GM19023 (cell line): ENCODE measurements around the gene RPL7L1.
"Not testable (repeated sequence)": the region's sequence is repeated elsewhere in the genome, so short reads cannot be mapped to it uniquely, and the experiment has no call there.

ENCODE experiments used
- ATAC-seq: cut with Tn5 transposase; IDR thresholded peaks from one replicate; pipeline ENCODE4 v1.9.1; 2021; ENCODE audit warnings: mild to moderate bottlenecking, moderate library complexity; ENCODE audit not compliant: unreplicated experiment

RPL7L1 gene

GRCh38 chr6:42879372-42880239, at the start of gene RPL7L1:
RPL7L1 (plus strand) TSS chr6:42879616; CDS start chr6:42879911, 295 bp downstream.
- peak; percentile 90 for ATAC-seq

- ATAC-seq, result no peak
Observed at GRCh38 chr6:42831237-42831636, 48.2 kb upstream of the RPL7L1 start.

GRCh38 chr6:42834056-42834455, 45.4 kb upstream of the RPL7L1 start:
- ATAC-seq, result no peak

DNA sequence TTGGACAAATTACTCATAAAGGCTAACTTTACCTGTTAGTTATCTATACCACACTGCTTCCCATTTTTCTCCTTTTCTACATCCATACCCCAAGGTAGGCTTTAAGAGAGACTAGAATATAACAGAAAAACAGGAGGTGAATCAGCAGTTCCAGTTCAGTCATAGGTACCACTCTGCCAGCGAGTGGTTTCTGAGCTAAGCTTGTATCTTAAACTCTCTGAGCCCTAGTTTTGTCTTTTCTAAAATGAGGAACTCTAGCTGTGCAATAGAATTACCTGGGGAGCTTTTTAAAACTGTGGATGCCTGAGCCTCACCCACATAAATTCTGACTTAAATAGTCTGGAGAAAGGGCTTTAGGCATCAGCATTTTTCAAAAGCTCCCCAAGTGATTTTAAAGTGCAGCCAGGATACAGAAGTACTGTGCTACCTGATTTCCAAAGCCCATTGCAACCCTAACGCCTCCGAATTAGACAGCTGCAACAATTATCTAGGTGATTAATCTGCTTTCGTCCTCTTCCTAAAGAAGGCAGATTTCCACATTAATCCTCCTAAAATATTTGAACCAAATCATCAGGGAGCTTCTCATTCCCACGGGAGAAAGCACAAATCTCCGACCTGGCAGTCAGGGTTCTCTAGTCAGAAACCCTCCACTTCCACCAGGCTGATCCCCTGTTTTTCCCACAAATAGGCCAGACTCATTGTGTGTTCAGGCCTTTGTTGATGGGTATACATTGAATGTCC, 37.4 kb upstream of the RPL7L1 start:
- no peak for ATAC-seq

DNA sequence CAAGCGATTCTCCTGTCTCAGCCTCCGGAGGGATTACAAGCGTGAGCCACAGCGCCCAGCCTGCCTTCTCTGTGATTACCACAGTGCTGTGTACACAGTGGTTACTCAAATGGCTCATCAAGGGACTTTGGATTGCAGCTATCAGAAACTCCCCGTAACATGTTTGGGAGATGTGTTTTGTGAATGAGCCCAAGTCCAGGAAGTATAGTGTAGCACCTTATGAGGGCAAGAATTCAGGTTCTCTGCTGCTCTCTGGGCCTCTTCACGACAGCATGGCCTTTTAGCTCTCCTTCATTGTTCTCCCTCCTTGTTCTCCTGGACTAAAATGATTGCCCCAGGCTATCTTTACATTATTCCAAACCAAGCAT, 34.1 kb upstream of the RPL7L1 start:
- ATAC-seq, result no peak

GRCh38 chr6:42846505-42846904, 32.9 kb upstream of the RPL7L1 start:
- no peak for ATAC-seq

DNA sequence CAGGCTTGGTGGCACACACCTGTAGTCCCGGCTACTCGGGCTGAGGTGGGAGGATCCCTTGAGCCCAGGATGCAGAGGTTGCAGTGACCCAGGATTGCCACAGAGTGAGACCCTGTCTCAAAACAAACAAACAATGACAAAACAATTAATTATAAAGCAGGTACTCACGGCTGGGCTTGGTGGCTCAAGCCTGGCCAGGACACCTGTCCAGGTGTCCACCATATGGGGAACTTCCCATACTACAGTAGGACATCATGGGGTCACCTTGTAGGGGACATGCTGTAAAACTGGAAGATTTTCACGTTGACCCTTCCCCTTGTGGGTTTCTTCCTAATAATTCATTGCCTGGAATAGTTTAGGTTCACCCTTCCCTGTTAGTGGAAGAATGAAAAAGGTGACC, 30.7 kb upstream of the RPL7L1 start:
- no peak for ATAC-seq

DNA sequence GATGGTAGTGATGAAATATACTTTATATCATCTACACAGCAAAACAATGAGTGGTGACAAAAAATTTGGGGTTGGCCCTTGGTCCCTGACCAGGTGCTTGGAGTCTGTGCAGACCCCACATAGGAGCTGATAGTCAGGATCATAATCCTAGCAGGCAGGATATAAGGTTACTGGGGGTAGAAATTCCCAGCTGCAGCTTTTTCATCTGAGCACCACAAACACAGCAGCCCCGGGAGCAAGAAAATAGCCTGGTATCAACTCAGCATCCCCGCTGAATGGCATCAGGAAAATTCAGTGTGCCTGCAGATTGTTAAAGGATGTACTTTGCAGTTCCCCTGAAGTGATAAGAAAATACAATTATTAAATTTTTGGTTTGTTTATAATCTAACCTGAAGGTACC, 27.8 kb upstream of the RPL7L1 start:
- ATAC-seq, result no peak

DNA sequence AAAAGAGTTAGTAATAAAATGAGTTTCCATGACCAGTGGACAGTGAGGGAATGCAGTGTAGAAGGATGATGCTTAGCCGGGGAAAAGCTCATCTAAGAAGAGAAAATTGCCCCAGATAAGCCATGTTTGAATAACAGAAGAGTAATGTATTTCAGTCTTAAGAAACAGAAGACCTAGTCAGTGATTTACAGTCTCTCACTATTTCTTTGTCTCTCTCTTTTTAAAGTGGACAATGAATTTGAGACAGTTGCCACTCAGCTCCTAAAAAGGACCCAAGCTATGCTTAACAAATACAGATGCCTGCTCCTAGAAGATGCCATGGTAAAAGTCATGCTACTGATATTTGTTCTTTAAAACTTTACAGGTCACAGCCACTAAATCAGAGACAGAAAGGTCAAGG, 19.4 kb upstream of the RPL7L1 start:
- no peak for ATAC-seq

DNA sequence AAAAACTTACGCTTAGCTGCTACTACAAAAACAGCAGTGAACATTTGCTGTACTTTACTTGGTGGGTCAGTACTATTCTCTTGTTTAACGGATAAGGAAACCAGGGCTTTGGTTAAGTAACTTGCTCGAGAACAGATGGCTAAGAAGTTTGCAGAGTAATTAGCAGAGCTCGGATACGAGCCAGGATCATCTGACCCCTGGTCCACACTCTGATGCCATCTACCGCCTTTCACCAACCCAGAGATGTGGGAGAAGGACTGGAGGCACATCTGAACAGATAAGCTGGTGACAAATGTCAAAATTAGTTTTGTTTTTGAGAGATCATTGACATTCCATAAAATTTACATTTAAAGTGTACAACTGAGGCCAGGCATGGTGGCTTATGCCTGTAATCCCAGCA, 18.9 kb upstream of the RPL7L1 start:
- no peak for ATAC-seq

DNA sequence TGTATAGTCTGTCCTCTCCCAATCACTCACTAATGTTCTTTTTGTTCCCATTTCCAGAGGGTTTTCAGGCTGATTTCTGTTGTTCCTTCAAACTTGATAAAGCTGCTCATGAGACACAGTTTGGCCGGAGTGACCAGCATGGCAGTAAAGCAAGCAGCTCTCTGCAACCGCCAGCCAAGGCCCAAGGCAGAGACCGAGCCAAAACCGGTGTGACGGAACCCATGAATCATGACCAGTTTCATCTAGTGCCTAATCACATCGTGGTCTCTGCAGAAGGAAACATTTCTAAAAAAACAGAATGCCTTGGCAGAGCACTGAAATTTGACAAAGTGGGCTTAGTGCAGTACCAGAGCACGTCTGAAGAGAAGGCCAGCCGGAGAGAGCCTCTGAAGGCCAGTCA, 14.8 kb upstream of the RPL7L1 start:
- ATAC-seq, result no peak

- no peak for ATAC-seq
Observed at GRCh38 chr6:42870145-42870936, 9.1 kb upstream of the RPL7L1 start.

DNA sequence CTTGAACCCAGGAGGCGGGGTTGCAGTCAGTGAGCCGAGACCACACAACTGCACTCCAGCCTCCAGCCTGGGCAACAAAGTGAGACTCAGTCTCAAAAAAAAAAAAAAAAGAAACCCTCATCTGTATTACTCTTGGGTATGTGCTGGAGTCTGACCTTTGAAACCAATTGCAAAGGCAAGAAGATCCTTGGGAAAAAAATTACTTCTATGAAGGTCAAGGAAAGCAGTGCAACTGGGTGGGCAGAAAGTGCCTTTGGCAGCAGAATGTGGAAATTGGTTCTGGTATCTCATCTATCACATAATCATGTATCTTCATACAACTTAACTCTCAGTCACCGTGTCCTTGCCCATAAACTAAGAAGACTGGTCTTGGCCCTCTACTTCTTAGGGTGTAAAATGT, 7.7 kb upstream of the RPL7L1 start:
- ATAC-seq, result no peak

GRCh38 chr6:42873313-42873712, 6.1 kb upstream of the RPL7L1 start:
- ATAC-seq, result no peak

DNA sequence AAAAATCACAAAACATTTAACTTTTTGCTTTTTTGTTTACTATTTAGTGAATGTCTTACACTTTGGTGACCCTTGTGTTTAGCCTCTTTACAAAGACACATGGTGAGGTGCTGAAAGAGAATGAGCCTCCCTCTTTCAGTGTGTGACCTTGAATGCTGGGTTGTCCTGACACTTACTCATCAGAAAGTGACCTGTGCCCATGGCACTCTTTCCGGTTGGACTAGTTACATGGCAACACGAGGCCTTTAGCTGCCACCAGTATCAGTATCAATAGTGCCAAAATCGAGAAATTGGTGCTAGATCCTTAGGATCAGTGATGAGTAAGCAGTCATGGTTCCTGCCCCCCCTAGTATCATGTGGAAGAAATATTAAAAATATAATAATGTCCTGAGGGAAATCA, 1.7 kb upstream of the RPL7L1 start:
- ATAC-seq, result no peak

DNA sequence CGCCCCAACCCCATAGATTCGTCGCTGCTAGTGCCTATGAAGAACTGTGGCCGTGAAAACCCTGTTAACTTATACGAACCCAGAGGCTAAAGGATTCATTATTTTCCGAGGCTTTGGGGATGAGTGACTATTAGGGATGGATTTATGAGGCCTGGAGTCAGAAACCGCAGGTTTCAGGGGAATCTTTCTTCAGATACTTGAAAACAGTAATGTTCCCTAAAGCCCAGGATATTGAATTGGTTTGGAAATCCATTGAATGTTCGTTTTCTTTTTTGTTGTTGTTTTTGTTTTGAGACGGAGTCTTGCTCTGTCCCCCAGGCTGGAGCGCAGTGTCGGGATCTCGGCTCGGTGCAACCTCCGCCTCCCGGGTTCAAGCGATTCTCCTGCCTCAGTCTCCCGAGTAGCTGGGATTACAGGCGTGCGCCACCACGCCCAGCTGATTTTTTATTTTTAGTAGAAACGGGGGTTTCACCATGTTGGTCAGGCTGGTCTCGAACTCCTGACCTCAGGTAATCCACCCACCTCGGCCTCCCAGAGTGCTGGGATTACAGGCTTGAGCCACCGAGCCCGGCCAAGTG, 913 bp downstream of the RPL7L1 start:
- ATAC-seq, result not testable (repeated sequence)

DNA sequence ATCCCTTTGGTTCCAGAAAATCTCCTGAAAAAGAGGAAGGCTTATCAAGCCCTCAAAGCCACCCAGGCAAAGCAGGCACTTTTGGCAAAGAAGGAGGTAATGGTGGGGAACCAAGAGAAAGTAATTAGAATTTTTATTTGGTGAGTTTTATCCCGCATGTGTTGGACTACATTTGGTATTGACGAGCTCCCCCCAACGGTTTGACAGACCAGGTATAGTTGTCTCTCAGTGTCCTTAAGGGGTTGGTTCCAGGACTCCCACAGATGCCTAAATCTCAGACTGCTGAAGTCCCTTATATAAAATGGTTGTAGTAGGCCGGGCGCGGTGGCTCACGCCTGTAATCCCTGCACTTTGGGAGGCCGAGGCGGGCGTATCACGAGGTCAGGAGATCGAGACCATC, 1.5 kb downstream of the RPL7L1 start:
- not testable (repeated sequence) for ATAC-seq

DNA sequence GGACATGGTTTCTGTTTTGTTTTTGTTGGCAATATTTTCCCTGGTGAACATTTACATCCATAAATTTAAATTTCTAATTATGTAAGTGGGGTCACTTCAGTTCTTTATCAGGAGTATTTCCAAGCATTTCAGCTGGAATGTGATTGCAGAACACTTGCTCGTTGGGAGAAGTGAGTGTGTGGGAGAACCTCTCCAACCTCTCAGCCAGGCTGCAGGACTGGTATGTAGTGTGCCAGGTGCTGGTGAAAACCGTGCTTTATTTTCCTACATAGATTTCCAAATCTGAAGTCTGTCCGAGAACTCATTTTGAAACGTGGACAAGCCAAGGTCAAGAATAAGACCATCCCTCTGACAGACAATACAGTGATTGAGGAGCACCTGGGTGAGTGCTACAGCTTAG, 6.3 kb downstream of the RPL7L1 start:
- ATAC-seq, result no peak

- not testable (repeated sequence) for ATAC-seq
Observed at GRCh38 chr6:42888201-42888600, 8.8 kb downstream of the RPL7L1 start.

- ATAC-seq, result no peak
Observed at GRCh38 chr6:42889815-42890214, 10.4 kb downstream of the RPL7L1 start.
